DOHH2 (cell line): Measurements from ENCODE around the gene SLC7A6.
A peak's percentile ranks its signal among the peaks of the same experiment; 100 is the strongest.

Experiments used
- EZH2phosphoT487 ChIP-seq: fragments of 200-600 bp; sonication (generic); IDR thresholded peaks from 2 replicates; pipeline ENCODE4 v1.6.1; 2017; ENCODE audit warnings: borderline replicate concordance, mild to moderate bottlenecking, antibody characterized with exemption, low read length, moderate library complexity, mixed read lengths
- TF ChIP-seq, protein P1 (sequence below): fragments of 200-600 bp; sonication (generic); IDR thresholded peaks from one replicate; pipeline ENCODE4 v1.5.1; 2014; ENCODE audit warnings: antibody characterized with exemption, mild to moderate bottlenecking, low read depth, low read length; ENCODE audit not compliant: poor library complexity, severe bottlenecking

DNA sequence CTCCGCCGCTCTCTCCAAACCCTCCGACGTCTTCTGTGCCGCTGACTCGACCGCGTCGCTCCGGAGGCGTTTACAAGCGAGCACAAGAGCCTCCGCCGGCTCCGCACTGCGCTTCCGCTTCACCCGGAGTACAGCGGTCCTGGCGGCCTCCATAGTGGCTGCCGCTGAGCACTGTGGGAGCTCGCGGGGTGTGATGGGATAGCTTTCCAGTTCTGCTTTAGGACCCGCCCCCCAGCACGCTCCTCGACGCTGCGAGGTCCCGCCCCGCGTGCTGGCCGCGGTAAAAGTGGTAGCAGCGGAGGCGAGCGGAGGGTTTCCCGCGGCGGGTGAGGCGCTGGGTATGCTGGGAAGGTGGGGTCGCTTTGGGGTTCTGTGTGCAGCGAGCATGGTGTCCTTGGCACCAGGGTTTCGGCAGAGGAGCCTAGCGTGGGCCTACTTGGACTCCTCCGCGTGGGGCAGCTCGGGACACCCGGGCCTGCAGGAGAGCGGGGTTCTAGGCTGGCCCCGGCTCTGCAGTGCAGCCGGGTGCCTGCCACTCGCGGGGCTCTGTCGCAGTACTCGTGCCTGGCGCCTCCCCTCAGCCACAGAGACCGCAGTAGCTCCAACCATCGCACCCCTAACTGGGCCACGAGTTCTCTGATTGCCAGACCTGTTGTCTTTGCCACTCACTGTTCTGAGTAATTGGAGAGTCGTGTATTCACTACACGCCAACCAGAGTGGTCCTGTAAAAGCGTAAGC, 46.6 kb downstream of the SLC7A6 start, which contains the start of the genes PRMT7 and SLC7A6OS:
- TF ChIP-seq, protein P1, sequence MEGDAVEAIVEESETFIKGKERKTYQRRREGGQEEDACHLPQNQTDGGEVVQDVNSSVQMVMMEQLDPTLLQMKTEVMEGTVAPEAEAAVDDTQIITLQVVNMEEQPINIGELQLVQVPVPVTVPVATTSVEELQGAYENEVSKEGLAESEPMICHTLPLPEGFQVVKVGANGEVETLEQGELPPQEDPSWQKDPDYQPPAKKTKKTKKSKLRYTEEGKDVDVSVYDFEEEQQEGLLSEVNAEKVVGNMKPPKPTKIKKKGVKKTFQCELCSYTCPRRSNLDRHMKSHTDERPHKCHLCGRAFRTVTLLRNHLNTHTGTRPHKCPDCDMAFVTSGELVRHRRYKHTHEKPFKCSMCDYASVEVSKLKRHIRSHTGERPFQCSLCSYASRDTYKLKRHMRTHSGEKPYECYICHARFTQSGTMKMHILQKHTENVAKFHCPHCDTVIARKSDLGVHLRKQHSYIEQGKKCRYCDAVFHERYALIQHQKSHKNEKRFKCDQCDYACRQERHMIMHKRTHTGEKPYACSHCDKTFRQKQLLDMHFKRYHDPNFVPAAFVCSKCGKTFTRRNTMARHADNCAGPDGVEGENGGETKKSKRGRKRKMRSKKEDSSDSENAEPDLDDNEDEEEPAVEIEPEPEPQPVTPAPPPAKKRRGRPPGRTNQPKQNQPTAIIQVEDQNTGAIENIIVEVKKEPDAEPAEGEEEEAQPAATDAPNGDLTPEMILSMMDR = peak; percentile 24
- TF ChIP-seq EZH2phosphoT487 = no peak
